ENCODE measurements around the gene ZNF750.

ZNF750 gene

GRCh38 chr17:82832881-82833475 is 6.8 kb downstream of the ZNF750 start:
- no peak for DNase-seq

- DNase-seq, result no peak
These were observed 7.4 kb downstream of the ZNF750 start for GRCh38 chr17:82832411-82832810.

GRCh38 chr17:82831818-82832200 is 8.0 kb downstream of the ZNF750 start:
- no peak for DNase-seq

- DNase-seq, result no peak
These were observed 8.6 kb downstream of the ZNF750 start for GRCh38 chr17:82831041-82831817.

GRCh38 chr17:82830249-82830661 is 9.6 kb downstream of the ZNF750 start:
- DNase-seq, result no peak

GRCh38 chr17:82828875-82829487 is 10.8 kb downstream of the ZNF750 start:
- no peak for DNase-seq

GRCh38 chr17:82826956-82827355 is 12.9 kb downstream of the ZNF750 start:
- DNase-seq, result no peak

GRCh38 chr17:82826211-82826610 is 13.6 kb downstream of the ZNF750 start:
- no peak for DNase-seq

- DNase-seq, result no peak
These were observed 14.2 kb downstream of the ZNF750 start for GRCh38 chr17:82825540-82826124.

- no peak for DNase-seq
These were observed 16.8 kb downstream of the ZNF750 start for GRCh38 chr17:82823004-82823403.

GRCh38 chr17:82822281-82822680 is 17.5 kb downstream of the ZNF750 start:
- DNase-seq, result no peak

GRCh38 chr17:82821554-82821953 is 18.3 kb downstream of the ZNF750 start:
- DNase-seq, result no peak

- no peak for DNase-seq
These were observed 19.3 kb downstream of the ZNF750 start for GRCh38 chr17:82820278-82821251.

GRCh38 chr17:82817947-82818346 is 21.9 kb downstream of the ZNF750 start:
- DNase-seq, result no peak

GRCh38 chr17:82816358-82816757 is 23.5 kb downstream of the ZNF750 start:
- DNase-seq, result no peak

- DNase-seq, result no peak
These were observed 24.0 kb downstream of the ZNF750 start for GRCh38 chr17:82815790-82816305.

- DNase-seq, result no peak
These were observed 24.5 kb downstream of the ZNF750 start for GRCh38 chr17:82815354-82815753.

GRCh38 chr17:82814834-82815233 is 25.0 kb downstream of the ZNF750 start:
- DNase-seq, result no peak

- DNase-seq, result no peak
These were observed 26.3 kb downstream of the ZNF750 start for GRCh38 chr17:82813299-82814051.

- no peak for DNase-seq
These were observed 27.2 kb downstream of the ZNF750 start for GRCh38 chr17:82812601-82813000.

- DNase-seq, result no peak
These were observed 27.8 kb downstream of the ZNF750 start for GRCh38 chr17:82812058-82812457.
